HL-60/S4 treated with retinoic acid at 250 ng/mL for 4 days and 3 days (cell line): ENCODE measurements around the gene ATP9B.
"Not testable (repeated sequence)": the region's sequence is repeated elsewhere in the genome, so short reads cannot be mapped to it uniquely, and the experiment has no call there.

Source experiments
- in situ Hi-C: fragments of 300-500 bp; cut with MboI; formaldehyde crosslinking; loops from 2 replicates; pipeline ENCODE4 v1.7.0; 2022; ENCODE audit warnings: low sequenced_read_pairs

ATP9B gene

DNA sequence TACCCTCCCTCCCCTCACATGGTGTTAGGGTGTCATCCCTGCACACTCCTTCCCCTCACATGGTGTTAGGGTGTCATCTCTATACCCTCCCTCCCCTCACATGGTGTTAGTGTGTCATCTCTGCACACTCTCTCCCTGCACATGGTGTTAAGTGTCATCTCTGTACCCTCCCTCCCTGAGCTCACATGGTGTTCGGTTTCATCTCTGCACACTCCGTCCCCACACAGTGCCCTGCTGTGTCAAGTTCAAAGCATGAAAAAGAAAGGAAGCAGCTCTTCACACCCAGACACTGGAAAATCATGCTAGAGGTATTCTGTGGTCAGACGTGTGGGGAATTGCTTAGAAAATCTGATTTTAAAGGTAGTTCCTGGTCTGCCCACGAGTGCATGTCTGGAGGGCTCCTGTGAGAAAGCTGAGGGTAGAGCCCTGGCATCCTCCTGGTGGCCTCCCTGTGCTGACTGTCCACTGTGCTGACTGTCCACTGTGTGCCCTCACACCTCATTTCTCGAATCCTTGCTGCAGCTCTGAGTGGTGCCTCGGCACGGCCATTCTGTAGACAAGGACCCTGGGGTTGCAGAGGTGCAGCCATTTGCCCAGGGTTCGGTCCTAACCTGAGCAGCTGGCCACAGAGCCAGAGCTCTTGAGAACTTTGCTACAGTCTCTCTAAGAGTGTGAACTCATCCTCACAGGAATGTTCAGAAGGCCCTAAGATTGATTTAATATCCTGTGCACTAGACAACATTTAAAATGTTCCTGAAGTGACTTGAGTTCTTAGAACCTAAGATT, 257.4 kb downstream of the ATP9B start:
- in situ Hi-C loops: no loop called here

DNA sequence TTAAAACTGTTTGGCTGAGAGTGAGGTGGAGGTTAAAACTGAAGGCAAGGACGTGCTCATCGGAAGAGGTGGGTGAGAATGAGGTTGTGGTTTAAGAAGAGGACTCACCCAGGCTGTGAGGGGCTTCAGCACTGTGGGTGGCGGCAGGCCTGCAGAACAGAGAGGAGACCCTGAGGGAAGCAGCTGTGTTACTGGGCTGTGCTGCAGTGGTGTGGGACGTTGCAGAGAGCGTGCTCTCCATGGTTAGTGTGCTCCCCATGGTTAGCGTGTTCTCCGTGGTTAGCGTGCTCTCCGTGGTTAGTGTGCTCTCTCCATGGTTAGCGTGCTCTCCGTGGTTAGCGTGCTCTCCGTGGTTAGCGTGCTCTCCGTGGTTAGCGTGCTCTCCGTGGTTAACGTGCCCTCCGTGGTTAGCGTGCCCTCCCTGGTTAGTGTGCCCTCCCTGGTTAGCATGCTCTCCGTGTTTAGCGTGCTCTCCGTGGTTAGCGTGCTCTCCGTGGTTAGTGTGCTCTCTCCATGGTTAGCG, 258.1 kb downstream of the ATP9B start:
- in situ Hi-C loops: no loop called here

DNA sequence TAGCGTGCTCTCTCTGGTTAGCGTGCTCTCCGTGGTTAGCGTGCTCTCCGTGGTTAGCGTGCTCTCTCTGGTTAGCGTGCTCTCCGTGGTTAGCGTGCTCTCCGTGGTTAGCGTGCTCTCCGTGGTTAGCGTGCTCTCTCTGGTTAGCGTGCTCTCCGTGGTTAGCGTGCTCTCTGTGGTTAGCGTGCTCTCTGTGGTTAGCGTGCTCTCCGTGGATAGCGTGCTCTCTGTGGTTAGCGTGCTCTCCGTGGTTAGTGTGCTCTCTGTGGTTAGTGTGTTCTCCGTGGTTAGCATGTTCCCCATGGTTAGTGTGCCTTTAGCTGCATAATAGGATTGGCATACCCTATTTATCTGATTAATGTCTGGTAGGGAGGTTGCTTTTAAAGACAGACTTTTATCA, 258.7 kb downstream of the ATP9B start:
- in situ Hi-C loops: not testable (repeated sequence)

DNA sequence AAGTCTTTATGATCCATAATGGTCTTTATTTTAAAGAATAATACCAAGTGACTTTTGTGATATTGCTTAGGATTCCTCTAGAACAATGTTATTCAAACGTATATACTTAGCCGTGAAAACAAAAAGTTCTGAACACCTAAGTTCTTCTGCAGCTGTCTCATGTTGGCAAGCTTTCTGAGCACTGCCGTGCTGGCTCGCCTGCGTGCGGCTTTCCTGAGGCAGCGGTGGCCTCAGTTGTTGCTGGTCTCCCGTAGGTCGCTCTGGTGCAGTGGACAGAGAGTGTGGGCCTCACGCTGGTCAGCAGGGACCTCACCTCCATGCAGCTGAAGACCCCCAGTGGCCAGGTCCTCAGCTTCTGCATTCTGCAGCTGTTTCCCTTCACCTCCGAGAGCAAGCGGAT, 259.7 kb downstream of the ATP9B start:
- in situ Hi-C loops: no loop called here

DNA sequence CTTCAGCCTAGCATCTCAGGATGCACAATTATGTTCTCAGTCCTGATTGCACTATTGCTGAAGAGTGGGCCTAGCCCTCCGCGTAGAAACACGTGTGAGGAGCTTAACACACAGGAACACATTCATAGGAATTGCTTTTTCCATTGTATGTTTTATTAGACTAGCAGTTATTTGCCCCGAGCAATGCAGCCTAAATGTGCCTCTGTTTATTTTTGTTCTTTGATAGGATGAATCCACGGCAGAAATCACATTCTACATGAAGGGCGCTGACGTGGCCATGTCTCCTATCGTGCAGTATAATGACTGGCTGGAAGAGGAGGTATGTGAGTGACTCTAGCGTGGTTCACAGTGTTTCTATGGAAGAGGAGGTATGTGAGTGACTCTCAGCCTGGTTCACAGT, 260.6 kb downstream of the ATP9B start:
- in situ Hi-C loops: no loop called here

DNA sequence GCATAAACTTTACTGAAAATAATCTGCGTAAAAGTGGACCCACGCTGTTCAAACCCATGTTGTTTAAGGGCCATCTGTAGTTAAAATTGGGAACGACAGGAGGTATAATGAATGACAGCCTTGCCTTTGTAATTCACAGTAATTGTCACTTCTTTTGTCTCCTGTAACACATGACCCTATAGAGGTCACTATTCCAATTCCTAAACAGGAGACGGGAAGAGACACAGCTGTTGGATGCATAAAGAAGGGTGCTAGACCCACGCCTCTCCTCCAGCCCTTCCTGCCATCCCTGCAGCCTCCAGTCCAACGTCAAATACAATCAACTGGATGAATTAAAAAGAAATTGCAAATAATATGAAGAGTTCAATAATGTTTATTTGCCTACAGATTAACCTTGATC, 263.5 kb downstream of the ATP9B start:
- in situ Hi-C loops: no loop called here

DNA sequence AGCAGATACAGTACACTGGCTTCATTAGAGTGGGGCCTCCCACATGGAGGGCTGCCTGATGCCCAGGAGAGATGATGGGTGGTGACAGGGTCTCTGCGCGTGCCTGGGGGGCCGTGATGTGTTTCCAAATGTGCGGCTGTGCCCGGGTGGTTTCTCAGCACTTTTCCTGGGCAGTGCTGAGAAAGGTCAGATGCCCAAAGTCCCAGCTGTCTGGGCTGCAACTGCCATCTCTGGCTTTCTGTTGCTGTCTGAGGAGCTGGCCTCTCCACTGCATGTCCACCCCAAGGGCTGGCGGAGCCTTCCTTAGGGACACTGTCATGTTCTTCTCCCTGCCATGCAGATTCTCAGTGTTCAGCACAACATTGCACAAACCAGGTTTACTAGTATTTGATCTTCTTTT, 263.9 kb downstream of the ATP9B start:
- in situ Hi-C loops: no loop called here

DNA sequence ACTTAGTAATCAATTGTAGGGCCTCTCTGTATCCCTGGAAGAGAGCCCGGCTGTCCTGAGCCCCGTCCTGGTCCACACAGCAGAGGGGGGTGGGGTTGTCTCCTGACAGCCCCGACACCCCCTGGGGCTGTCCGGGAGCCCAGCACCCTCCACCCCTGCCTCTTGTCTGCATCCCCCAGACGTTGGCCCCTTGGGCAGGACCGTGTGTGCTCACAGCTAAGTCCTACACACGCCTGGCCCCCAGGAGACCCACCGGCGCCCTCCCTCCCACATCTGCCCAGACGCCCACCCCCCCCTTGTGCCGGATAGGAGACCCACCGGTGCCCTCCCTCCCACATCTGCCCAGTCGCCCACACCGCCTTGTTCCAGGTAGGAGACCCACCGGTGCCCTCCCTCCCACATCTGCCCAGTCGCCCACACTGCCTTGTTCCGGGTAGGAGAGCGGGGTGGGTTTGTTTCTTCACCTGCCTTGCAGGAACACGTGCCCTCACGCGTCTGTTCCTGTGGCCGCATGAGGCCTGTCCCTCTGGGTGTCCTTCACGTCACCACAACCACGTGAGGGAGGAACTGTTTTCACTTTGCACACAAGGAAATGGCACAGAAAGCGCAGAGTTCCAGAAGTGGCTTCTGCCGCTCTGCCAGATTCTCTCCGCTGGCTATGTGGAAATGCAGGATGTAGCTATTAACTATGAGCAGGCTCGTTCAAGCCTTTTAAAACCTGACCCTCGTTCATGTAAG, 265.5 kb downstream of the ATP9B start:
- in situ Hi-C loops: no loop called here

DNA sequence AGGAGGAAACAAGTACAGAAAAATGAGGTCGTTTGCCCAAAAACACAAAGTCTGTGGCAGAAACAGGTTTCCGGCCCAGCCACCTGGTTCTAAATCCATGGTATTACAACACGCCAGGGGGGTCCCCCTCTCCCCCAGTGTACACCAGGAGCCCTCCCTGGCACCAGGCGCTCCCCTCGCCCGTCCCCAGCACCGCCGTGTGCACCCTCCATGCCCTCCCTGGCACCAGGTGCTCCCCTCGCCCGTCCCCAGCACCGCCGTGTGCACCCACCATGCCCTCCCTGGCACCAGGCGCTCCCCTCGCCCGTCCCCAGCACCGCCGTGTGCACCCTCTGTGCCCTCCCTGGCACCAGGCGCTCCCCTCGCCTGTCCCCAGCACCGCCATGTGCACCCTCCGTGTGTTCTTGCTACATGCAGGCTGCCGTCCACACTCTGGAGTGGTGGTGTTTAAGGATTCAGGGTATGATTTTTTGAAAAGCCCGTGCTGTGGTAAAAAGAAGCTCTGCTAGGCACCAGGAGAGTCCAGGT, 266.7 kb downstream of the ATP9B start:
- in situ Hi-C loops: no loop called here

DNA sequence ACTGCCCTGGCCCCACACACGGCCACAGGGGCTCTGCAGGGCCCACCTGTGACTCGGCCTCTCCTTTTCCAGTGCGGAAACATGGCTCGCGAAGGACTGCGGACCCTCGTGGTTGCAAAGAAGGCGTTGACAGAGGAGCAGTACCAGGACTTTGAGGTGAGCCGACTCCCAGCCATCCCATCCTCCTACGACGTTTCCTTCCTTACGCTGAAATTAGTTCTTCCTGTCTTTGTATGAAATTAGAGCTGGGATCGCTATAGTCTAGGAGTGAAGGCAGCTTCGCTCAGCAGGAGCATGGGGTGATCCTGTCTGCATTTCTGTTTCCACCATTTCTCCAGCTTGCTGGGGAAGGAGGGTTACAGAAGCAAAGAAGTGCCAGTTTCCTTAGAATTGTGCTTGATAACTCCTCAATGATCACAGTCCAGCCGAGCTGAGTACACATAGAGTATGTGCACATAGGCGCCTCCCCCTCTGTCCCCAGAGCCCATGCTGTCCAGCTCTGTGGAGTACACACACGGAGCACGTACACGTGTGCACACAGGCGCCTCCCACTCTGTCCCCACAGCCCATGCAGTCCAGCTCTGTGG, 267.5 kb downstream of the ATP9B start:
- in situ Hi-C loops: no loop called here

DNA sequence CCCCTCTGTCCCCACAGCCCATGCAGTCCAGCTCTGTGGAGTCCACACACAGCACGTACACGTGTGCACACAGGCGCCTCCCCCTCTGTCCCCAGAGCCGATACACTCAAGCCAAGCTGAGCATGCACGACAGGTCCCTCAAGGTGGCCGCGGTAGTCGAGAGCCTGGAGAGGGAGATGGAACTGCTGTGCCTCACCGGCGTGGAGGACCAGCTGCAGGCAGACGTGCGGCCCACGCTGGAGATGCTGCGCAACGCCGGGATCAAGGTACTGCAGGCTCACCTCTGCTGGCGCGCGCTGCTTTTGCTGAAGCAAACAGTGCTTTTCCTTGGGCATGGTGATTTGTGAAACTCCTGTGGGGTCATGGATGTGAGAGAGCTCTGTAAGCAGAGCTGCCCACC, 268.0 kb downstream of the ATP9B start:
- in situ Hi-C loops: no loop called here

DNA sequence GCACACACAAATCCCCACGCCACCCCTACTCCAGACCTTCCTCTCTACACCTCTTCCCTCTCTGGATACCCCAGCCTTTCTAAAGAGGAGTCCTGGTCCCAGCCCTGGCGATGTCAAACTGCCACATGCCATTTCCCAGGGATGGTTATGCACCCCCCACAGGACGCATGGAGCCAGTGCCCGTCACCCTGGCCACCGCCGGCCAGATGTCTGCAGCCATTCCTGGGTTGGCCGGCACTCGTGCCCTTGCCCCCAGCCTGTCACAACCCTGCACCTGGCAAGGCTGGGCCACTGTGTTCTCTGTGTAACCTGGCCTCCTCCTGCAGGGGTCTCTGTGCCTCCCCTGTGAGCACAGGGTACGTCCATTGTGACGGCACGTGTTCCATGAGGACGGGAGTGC, 268.4 kb downstream of the ATP9B start:
- in situ Hi-C loops: no loop called here

DNA sequence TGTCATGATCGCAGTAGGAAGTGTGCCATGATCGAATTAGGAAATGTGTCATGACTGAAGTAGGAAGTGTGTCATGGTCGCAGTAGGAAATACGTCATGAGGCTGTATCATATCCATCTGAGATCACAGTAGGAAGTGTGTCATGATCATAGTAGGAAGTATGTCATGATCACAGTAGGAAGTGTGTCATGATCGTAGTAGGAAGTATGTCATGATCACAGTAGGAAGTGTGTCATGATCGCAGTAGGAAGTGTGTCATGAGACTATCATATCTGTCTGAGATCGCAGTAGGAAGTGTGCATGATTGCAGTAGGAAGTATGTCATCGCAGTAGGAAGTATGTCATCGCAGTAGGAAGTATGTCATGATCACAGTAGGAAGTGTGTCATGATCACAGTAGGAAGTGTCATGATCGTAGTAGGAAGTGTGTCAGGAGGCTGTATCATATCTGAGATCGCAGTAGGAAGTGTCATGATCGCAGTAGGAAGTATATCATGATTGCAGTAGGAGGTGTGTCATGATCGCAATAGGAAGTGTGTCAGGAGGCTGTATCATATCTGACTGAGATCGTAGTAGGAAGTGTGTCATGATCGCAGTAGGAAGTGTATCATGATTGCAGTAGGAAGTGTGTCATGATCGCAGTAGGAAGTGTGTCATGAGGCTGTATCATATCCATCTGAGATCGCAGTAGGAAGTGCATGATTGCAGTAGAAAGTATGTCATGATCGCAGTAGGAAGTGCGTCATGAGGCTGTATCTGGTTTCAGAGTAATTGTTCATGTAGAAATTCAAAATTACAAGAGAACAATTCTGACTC, 270.1 kb downstream of the ATP9B start:
- in situ Hi-C loops: no loop called here

DNA sequence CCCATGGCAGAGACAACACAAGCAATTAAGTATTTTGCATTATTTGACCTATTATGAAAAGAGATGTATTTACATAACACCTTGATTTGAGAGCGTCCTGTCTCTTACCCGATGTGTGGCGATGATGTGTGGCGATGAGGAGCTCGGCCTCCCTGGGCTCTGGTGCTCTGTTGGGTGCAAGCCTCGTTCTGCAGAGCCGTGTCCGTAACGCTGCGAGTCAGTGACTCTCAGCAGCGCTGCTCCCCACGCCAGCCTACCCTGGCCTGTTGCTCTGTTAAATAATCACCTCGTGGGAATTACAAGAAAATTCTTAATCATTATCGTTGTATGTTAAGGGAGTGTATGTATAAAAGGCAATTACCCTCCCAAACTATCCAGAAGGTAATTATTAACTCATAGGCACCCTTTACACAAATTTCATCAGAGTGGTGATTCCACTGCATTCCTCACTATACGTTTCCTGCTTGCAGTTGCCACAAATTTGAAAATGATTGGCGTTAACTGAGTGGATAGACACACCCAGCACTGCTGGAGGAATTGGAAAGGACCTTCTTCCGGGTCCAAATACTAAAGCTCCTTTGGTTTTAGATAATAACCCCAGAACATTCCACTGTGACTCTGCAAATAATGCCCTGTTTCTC, 274.5 kb downstream of the ATP9B start:
- in situ Hi-C loops: no loop called here

DNA sequence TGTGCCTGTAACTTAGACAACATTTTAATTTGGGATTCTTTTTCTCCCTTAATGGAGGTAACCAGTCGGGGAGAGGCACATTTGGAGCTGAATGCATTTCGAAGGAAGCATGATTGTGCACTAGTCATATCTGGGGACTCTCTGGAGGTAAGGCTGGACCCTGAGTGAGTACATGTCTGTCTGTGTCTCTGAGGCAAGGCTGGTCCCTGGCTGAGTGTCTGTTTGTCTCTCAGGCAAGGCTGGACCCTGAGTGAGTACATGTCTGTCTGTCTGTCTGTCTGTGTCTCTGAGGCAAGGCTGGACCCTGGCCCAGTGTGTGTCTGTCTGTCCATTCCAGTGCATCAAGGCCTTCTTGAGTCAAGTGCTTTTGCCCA, 275.0 kb downstream of the ATP9B start:
- in situ Hi-C loops: no loop called here

DNA sequence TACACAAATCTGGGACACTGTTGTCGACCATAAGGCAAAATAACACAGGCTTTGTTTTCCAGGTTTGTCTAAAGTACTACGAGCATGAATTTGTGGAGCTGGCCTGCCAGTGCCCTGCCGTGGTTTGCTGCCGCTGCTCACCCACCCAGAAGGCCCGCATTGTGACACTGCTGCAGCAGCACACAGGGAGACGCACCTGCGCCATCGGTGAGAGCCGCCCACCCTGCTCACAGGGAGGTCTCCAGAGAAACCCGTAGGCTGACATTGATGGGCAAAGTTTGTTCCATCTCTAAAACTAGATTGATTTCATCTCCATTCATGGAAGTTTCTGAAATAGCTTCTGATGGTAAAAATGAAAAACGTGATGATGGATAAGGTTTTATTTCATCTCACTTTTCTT, 276.2 kb downstream of the ATP9B start:
- in situ Hi-C loops: no loop called here

DNA sequence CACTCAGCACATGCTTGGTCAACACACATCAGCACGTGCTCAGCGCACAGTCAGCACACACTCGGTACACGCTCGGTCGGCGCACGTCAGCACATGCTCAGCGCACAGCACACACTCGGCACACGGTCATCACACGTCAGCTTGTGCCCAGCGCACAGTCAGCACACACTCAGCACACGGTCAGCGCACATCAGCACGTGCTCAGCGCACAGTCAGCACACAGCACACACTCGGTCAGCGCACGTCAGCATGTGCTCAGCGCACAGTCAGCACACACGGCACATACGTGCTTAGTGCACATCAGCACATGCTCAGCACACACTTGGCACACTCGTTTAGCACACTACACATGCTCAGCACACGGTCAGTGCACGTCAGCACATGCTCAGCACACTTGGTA, 276.8 kb downstream of the ATP9B start:
- in situ Hi-C loops: no loop called here

DNA sequence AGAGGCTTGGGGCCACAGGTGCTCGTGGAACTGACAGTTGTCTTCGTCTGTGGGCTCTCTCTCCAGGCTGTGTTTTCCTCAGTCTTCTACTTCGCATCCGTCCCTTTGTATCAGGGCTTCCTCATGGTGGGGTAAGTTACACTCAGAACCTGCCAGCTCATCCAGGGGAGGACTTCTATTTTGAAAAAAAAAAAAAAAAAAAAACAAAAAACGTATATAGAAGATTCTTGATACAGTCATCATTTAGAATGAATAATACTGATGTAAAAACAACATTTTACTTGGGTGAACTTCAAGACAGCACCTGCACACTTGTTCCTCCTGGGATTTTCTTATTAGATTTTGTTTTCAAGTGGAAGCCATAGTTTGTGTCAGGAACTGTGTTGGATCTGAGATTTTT, 278.9 kb downstream of the ATP9B start:
- in situ Hi-C loops: no loop called here

DNA sequence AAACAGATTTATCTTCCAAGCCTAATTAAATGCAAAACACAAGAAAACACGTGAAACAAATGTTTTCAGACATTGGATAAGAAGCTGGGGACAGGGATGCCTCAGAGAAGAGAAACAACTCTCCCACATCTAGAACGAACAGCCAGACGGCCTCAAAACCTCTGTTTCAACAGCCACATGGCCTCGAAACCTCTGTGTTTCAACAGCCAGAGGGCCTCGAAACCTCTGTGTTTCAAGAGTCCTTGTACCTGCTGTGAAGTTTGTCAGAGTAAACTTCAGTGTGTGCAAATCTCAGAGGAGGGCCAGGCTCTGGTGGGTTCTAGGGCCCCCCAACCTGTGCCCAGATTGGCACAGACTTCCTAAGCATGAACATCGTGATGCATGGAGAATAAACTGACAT, 283.2 kb downstream of the ATP9B start:
- in situ Hi-C loops: no loop called here

DNA sequence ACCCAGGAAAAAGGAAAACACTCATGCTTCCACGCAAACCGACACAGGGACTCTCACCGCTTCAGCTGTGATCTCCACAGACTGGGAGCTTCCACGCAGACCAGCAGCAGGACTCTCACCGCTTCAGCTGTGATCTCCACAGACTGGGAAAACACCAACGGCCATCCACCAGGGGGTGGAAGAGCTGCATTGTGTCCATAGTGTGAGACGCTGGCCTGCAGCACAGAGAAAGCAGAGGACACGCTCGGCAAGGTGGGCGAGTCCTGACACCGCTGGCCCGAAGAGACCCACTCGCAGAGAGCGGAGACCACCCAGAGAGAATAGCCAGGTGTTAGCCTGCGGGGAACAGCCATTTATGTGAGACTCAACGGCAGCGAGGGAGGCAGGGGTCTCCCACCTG, 284.1 kb downstream of the ATP9B start:
- in situ Hi-C loops: no loop called here
